Fibroblast of pulmonary artery (primary cell): ENCODE results near the gene WDR53.
"Not testable (repeated sequence)": the region's sequence is repeated elsewhere in the genome, so short reads cannot be mapped to it uniquely, and the experiment has no call there.

Source experiments
- DNase-seq: peaks from one replicate; pipeline ENCODE4 v3.0.0-alpha.2; 2010; ENCODE audit warnings: low read depth
- H3K4me3 ChIP-seq: replicated peaks from 2 replicates; pipeline ENCODE4 v1.5.1; 2011; ENCODE audit warnings: low read depth, mild to moderate bottlenecking, control low read depth, low read length, moderate library complexity
- TF ChIP-seq, protein P1 (sequence below): IDR thresholded peaks from 2 replicates; pipeline ENCODE4 v1.5.1; 2011; ENCODE audit warnings: mild to moderate bottlenecking, control low read depth, low read length, inconsistent platforms; ENCODE audit errors: missing control alignments

WDR53 gene

DNA sequence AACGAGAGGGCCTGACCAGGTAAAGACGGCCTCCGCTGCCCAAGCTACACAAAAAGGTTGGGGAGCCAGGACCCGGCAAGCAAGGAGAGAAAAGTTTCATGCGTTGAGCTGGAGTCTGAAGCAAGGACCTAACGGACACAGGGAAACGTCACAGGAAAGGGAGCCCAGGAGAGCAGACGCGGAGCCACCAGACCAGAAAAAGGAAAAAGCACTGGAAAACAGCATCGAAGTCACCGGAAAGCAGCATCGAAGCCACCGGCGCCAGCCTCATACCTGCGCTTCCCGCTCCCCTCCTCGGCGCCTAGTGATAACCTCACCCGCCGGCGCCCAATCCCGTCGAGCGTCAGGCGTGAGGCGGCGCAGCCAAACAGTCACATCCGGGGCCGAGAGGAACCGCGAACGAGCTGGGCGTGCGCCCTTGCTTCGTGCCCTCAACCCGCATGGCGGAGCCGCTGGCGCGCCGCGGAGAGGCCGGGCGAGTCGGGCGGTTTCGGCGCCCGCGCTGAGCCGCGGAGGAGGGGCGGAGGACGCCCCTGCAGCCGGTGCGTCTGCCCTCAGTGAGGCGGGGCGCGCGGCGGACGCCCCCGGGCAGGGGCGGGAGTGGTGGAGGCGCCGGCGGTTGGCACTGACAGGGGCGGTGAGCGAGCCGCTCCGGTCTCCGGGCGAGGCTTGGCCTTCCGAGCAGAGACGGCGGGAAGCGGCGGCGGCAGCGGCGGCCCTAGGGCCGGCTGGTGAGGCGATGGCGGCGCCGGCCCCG is at the start of gene WDR53, which contains the start of gene FBXO45:
Gene WDR53 (minus strand): TSS at position 309 of the 757 bp plus-strand sequence. CDS start 7,079 bp downstream, outside the sequence.
Gene FBXO45 (plus strand): TSS at position 415 of the 757 bp plus-strand sequence. CDS start 325 bp downstream, at position 740.
- TF ChIP-seq, protein P1, sequence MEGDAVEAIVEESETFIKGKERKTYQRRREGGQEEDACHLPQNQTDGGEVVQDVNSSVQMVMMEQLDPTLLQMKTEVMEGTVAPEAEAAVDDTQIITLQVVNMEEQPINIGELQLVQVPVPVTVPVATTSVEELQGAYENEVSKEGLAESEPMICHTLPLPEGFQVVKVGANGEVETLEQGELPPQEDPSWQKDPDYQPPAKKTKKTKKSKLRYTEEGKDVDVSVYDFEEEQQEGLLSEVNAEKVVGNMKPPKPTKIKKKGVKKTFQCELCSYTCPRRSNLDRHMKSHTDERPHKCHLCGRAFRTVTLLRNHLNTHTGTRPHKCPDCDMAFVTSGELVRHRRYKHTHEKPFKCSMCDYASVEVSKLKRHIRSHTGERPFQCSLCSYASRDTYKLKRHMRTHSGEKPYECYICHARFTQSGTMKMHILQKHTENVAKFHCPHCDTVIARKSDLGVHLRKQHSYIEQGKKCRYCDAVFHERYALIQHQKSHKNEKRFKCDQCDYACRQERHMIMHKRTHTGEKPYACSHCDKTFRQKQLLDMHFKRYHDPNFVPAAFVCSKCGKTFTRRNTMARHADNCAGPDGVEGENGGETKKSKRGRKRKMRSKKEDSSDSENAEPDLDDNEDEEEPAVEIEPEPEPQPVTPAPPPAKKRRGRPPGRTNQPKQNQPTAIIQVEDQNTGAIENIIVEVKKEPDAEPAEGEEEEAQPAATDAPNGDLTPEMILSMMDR: no peak
- H3K4me3 ChIP-seq: peak within 1 kb of the TSS; percentile 100
- DNase-seq: peak; percentile 95

DNA sequence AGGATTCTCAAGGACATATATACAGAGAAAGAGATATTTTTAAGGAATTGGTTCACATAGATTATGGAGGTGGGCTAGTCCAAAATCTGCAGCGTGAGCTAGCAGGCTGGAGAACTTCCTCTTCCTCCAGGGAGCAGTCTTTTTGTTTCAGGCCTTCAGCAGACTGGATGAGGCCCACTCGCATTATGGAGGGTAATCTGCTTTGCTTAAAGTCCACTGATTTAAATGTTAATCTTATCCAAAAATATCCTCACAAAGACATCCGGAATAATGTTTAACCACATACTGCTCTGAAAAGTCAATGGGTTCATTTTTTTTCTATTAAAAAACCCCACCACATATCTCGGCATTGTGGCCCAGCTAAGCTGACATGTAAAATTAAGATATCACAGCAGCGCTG is 48.9 kb upstream of the WDR53 start:
- H3K4me3 ChIP-seq: no peak overlapping the region
- TF ChIP-seq, protein P1: no peak
- no peak for DNase-seq

DNA sequence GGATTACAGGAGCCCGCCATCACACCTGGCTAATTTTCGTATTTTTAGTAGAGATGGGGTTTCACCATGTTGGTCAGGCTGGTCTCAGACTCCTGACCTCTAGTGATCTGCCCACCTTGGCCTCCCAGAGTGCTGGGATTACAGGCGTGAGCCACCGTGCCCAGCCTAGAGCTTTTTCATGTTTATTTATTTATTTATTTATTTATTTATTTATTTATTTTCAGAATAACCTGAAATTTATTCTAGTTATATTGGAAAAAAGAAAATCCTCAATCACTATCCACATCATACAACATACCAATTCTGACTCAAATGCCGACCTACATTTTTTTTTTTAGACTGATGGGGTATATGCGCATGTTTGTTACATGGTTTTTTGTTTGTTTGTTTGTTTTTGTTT is 46.9 kb upstream of the WDR53 start:
- H3K4me3 ChIP-seq, DNase-seq: not testable (repeated sequence)

DNA sequence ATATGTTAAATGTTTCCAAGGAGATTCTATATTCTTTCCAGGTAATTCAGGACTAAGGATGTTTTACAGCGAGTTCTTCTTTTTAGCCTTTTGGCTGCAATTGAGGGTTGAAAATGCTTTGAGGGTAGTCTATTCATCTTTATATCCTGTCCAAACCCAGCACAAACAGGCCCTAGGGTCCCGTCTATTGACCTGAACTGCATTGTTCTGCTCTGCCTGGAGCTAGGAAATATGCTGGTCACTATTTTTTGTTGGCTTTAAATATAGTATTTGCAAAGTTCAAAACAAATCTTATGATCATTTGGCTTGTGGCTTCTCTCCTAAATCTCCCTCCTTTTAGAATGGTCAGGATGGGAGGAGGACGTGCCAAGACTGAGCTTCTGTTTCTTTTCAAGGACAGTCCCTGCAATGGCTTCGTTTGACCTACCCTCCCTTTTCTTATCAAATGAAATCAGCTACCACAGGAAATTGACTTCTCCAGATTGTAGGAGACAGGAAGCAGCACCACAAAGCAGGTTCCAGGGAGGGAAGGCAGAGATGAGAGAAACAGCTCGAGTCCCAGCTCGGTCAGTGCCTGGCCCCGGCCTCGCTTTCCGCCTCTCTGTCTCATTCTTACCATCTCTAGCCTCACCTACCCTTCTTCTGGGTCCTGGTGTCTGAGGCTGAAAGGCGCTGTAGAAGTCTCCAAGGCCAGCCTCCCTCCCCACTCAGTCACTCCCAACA is 43.6 kb upstream of the WDR53 start:
- TF ChIP-seq, protein P1: no peak
- DNase-seq: peak; percentile 4
- no peak overlapping the region for H3K4me3 ChIP-seq

DNA sequence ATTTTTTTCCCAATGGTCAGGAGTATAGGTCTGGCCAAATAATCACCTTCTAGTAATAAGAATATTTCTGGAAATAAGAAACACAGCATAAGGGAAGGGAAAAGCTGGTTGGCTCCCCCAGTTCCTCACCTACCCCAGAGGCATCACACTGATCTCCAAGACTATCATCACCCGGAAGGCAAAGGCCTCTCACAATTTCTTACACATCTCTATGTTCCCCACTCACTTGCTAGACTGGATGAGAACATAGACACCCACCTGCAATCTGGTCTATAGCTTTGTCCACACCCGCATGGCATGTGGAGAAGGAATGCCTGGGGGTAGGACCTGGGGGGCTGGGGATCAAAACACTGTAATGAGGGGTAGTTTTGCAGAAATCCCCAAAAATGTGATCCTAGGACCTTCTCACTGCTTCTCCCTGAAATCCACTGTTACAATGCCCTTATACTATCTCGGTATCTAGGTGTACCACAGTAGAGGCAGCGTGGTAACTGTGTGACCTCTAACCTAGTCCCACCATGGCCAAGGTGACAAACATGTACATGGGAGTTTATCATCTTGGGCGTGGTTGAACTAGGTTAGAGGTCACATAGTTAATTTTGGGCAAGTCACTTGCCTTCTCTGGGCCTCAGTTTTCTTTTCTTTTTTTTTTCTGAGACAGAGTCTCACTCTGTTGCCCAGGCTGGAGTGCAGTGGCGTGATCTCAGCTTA is 41.6 kb upstream of the WDR53 start:
- DNase-seq: no peak
- TF ChIP-seq, protein P1: no peak
- no peak overlapping the region for H3K4me3 ChIP-seq

DNA sequence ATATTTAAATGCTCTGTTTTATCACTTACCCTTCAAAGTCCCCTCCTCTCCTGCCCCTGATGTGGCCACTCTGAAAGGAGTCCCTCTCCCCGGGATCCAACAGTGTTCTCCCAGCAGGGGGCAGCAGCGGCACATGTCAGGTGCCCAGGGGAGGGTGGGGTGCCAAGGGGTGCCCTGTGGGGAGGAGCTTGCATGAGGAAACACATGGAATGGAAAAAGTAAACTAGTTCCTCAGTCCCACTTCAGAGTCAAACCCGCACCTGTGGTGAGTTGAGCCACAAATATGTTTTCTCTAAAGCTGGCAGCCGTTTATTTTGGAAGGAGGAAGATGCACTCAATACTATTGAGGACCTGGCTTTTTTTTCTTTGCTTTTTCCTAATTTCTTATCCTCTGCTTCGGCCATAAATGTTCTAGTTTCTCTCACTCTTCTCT is 41.0 kb upstream of the WDR53 start:
- H3K4me3 ChIP-seq: no peak overlapping the region
- TF ChIP-seq, protein P1: peak; percentile 83
- peak; percentile 81 for DNase-seq

DNA sequence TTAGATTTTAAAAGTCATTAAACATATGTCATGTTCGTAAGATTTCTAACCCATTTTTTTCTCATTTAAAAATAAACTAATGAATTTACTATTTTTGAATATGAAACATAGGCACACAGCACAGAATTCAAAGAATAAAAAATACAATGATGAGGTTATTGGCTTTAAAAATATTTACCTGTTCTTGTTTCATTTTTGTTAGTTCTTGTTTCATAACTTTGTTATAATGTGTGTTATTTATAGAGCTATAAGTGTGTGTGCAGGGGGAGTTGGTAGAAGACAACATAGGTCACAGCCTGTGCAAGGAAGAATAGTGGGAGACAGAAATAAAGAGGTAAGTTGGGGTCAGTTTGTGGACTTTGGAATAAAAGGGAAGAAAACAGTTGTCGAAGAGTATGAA is 40.3 kb upstream of the WDR53 start:
- no peak for DNase-seq
- TF ChIP-seq, protein P1: no peak

More for the DNA sequence above, 40.3 kb upstream of the WDR53 start:
- H3K4me3 ChIP-seq: no peak overlapping the region
